SK-N-SH (cell line): ENCODE results near the gene KYAT1. TPM values are rescaled to one million over a fixed set of nuclear protein-coding genes. Genes with fewer than 3 reads are reported as not detected.

ENCODE experiments used
- CTCF ChIA-PET: fragments of 300-600, 350-600 bp; formaldehyde crosslinking; extraction: SDS; loops from one replicate; lab custom pipeline; 2021; lab: Yijun Ruan, JAX
- POLR2A ChIA-PET: fragments of 350-600 bp; sonication (Branson Sonifier 250); formaldehyde crosslinking; extraction: SDS; loops from one replicate; lab custom pipeline; 2020; ENCODE audit warnings: antibody characterized with exemption, inconsistent platforms; lab: Yijun Ruan, JAX
- DNase-seq: peaks from one replicate; pipeline ENCODE4 v3.0.0; 2012
- H2AFZ ChIP-seq: fragments of 200-600 bp; sonication (generic); 2 replicates; pipeline ENCODE4 v1.8.1; 2016; ENCODE audit warnings: antibody characterized with exemption, mild to moderate bottlenecking, low read depth
- H3F3A ChIP-seq: fragments of 200-600 bp; sonication (generic); replicated peaks from 2 replicates; pipeline ENCODE3; 2016; ENCODE audit warnings: antibody characterized with exemption, mild to moderate bottlenecking; ENCODE audit not compliant: insufficient read depth
- H3K27ac ChIP-seq, 2 experiments: fragments of 200-500 bp in 1 of 2; fragments of 200-600 bp in 1 of 2; sonication (Bioruptor generic) in 1 of 2; sonication (generic), shearing (Covaris generic) in 1 of 2; 2 replicates each; pipeline versions ENCODE4 v1.5.1 to v1.6.1; 2014 to 2016; ENCODE audit warnings: low read depth in 2 of 2, inconsistent platforms in 1 of 2, low read length in 1 of 2, mild to moderate bottlenecking in 1 of 2, mixed read lengths in 1 of 2
- H3K27me3 ChIP-seq: fragments of 200-600 bp; sonication (generic), shearing (Covaris generic); 2 replicates; pipeline ENCODE4 v1.6.1; 2016; ENCODE audit warnings: mixed run types; ENCODE audit not compliant: insufficient read depth
- H3K36me3 ChIP-seq, 2 experiments: fragments of 200-500 bp in 1 of 2; fragments of 200-600 bp in 1 of 2; sonication (Bioruptor generic) in 1 of 2; sonication (generic) in 1 of 2; replicated peaks in 1 of 2; 2 replicates each; pipeline versions ENCODE3 to v1.5.1; 2014 to 2016; ENCODE audit warnings: low read length in 1 of 2, mild to moderate bottlenecking in 1 of 2; ENCODE audit not compliant: insufficient read depth in 2 of 2, control insufficient read depth in 1 of 2
- H3K4me1 ChIP-seq, 2 experiments: fragments of 200-500 bp in 1 of 2; fragments of 200-600 bp in 1 of 2; sonication (Bioruptor generic) in 1 of 2; sonication (generic), shearing (Covaris generic) in 1 of 2; 2 replicates each; pipeline versions ENCODE4 v1.5.1 to v1.6.1; 2014 to 2016; ENCODE audit warnings: low read depth in 1 of 2, low read length in 1 of 2, mixed run types in 1 of 2; ENCODE audit not compliant: insufficient read depth in 2 of 2, control insufficient read depth in 1 of 2
- H3K4me2 ChIP-seq: fragments of 200-600 bp; sonication (generic), shearing (Covaris generic); 2 replicates; pipeline ENCODE4 v1.6.1; 2017; ENCODE audit warnings: mixed run types
- H3K4me3 ChIP-seq, 2 experiments: fragments of 200-500 bp in 1 of 2; fragments of 200-600 bp in 1 of 2; sonication (Bioruptor generic) in 1 of 2; sonication (generic), shearing (Covaris generic) in 1 of 2; 2 replicates each; pipeline versions ENCODE4 v1.5.1 to v1.8.1; 2014 to 2016; ENCODE audit warnings: low read depth in 2 of 2, inconsistent platforms in 1 of 2, low read length in 1 of 2, mild to moderate bottlenecking in 1 of 2, mixed read lengths in 1 of 2, moderate library complexity in 1 of 2
- H3K79me2 ChIP-seq: fragments of 200-600 bp; sonication (generic); 2 replicates; pipeline ENCODE4 v1.8.1; 2017; ENCODE audit warnings: mild to moderate bottlenecking; ENCODE audit not compliant: insufficient read depth
- H3K9ac ChIP-seq: fragments of 200-600 bp; sonication (generic); 2 replicates; pipeline ENCODE4 v1.6.1; 2017; ENCODE audit warnings: mixed run types
- H3K9me2 ChIP-seq: fragments of 200-600 bp; sonication (generic); 2 replicates; pipeline ENCODE4 v1.6.1; 2017; ENCODE audit warnings: mixed run types
- H3K9me3 ChIP-seq: fragments of 200-600 bp; sonication (generic); 2 replicates; pipeline ENCODE4 v1.6.1; 2017; ENCODE audit warnings: mixed run types, mild to moderate bottlenecking, moderate library complexity
- H4K20me1 ChIP-seq: fragments of 200-600 bp; sonication (generic); 2 replicates; pipeline ENCODE4 v1.6.1; 2017; ENCODE audit warnings: mild to moderate bottlenecking, mixed run types; ENCODE audit not compliant: insufficient read depth
- CHD2 ChIP-seq: fragments of 150-350 bp; IDR thresholded peaks from 2 replicates; pipeline ENCODE4 v1.6.1; 2018; ENCODE audit warnings: low read length; ENCODE audit not compliant: partially characterized antibody
- ELF1 ChIP-seq: IDR thresholded peaks from 2 replicates; pipeline ENCODE4 v1.4.0; 2012
- FOSL2 ChIP-seq: IDR thresholded peaks from 2 replicates; pipeline ENCODE4 v1.4.0; 2012; ENCODE audit warnings: low read depth, mild to moderate bottlenecking, moderate library complexity, borderline replicate concordance
- FOXJ3 ChIP-seq: sonication (generic); formaldehyde crosslinking; IDR thresholded peaks from 2 replicates; pipeline ENCODE4 v1.5.1; 2020; ENCODE audit warnings: mild to moderate bottlenecking, missing genetic modification reagents
- GABPA ChIP-seq: IDR thresholded peaks from 2 replicates; pipeline ENCODE4 v1.4.0; 2012; ENCODE audit warnings: low read depth, mild to moderate bottlenecking
- IRF3 ChIP-seq: fragments of 150-350 bp; IDR thresholded peaks from 2 replicates; pipeline ENCODE4 v1.6.1; 2016; ENCODE audit warnings: mild to moderate bottlenecking, low read depth, low read length
- MEF2A ChIP-seq: IDR thresholded peaks from 2 replicates; pipeline ENCODE4 v1.4.0; 2012; ENCODE audit warnings: low read depth, borderline replicate concordance
- NFIC ChIP-seq: IDR thresholded peaks from 2 replicates; pipeline ENCODE4 v1.4.0; 2012; ENCODE audit warnings: borderline replicate concordance
- NRF1 ChIP-seq: IDR thresholded peaks from 2 replicates; pipeline ENCODE4 v1.6.1; 2012; ENCODE audit warnings: low read depth, mild to moderate bottlenecking, low read length
- POLR2AphosphoS5 ChIP-seq: IDR thresholded peaks from 2 replicates; pipeline ENCODE4 v1.6.1; 2012; ENCODE audit warnings: low read depth, low read length
- RAD21 ChIP-seq: IDR thresholded peaks from 2 replicates; pipeline ENCODE4 v1.6.1; 2012; ENCODE audit warnings: mild to moderate bottlenecking, low read length
- RFX5 ChIP-seq: IDR thresholded peaks from 2 replicates; pipeline ENCODE4 v1.6.1; 2012; ENCODE audit warnings: mild to moderate bottlenecking, improper control_type of control experiment, low read length
- RXRA ChIP-seq: IDR thresholded peaks from 2 replicates; pipeline ENCODE4 v1.4.0; 2012; ENCODE audit warnings: low read depth, mild to moderate bottlenecking, borderline replicate concordance
- SIN3A ChIP-seq: IDR thresholded peaks from 2 replicates; pipeline ENCODE4 v1.6.1; 2012; ENCODE audit warnings: low read depth, mild to moderate bottlenecking, low read length, moderate library complexity, borderline replicate concordance
- USF2 ChIP-seq: fragments of 150-350 bp; IDR thresholded peaks from 2 replicates; pipeline ENCODE4 v1.6.1; 2017; ENCODE audit warnings: antibody characterized with exemption, low read length, low read depth, borderline replicate concordance
- YY1 ChIP-seq: IDR thresholded peaks from 2 replicates; pipeline ENCODE4 v1.4.0; 2012; ENCODE audit warnings: low read depth, mild to moderate bottlenecking
- ZBTB33 ChIP-seq: IDR thresholded peaks from 2 replicates; pipeline ENCODE4 v1.4.0; 2012; ENCODE audit warnings: low read depth, borderline replicate concordance
- WGBS: methylation state at CpG from one replicate; pipeline ENCODE4 v1.1.6; 2017; ENCODE audit warnings: low lambda C conversion rate; 5-methylcytosine and 5-hydroxymethylcytosine counted together
- polyA plus RNA-seq, 3 experiments: library from polyadenylated mRNA; depleted of rRNA; stranded (reverse); fragments of >200 nt; gene quantifications; 2 replicates each; pipeline ENCODE4 v1.2.3, GENCODE V29; 2012
- TF ChIP-seq, protein P1 (sequence below): IDR thresholded peaks from 2 replicates; pipeline ENCODE4 v1.4.0; 2012; ENCODE audit warnings: low read depth

Gene KYAT1
- polyA plus RNA-seq, 1 of the 3 experiments (the other 2 are of a cell fraction), result 9.4 TPM

DNA sequence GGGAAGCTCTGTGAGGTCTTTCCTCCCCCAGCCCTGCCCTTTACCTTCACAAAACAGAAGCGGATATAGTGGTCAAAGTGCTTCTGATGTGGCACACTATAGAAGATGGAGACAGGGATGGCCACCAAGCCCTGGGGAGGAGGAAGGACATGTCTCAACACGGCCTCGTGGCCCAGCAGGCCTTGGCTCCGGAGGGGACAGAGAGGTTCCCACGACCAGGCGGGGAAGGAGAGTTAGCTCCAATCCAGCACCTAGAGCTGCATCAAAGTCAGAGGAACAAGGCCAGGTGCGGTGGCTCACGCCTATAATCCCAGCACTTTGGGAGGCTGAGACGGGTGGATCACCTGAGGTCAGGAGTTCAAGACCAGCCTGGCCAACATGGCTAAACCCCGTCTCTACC lies 48.1 kb downstream of the KYAT1 start:
- no peaks in the 10 kb centered on the region for H3K36me3 ChIP-seq
- H3F3A ChIP-seq, result peaks cover 4% of the 10 kb centered on the region
- no peak for DNase-seq
- WGBS, result 97% methylated on average over 10 of the region's 10 CpGs
- no peak overlapping the region for H3K27ac ChIP-seq
- H3K9ac ChIP-seq, result no peak overlapping the region
- ChIA-PET CTCF (interaction anchor here (0.6 to 1.2 kb wide), 3 partner anchors 13 to 16 kb away, joined by 3 to 4 read pairs (median 3); partner anchors contain the start of gene ENDOG), POLR2A (no interaction called here)
- no peaks in the 10 kb centered on the region for H3K9me2 ChIP-seq
- TF ChIP-seq ELF1 (no peak), FOSL2 (no peak), RFX5 (no peak), NRF1 (no peak), POLR2AphosphoS5 (no peak), ZBTB33 (no peak), GABPA (no peak), IRF3 (no peak), SIN3A (no peak), CHD2 (no peak), YY1 (no peak), NFIC (no peak), RXRA (no peak), USF2 (no peak), RAD21 (no peak), FOXJ3 (CRISPR knock-in tag) (no peak), MEF2A (no peak)
- TF ChIP-seq, protein P1, sequence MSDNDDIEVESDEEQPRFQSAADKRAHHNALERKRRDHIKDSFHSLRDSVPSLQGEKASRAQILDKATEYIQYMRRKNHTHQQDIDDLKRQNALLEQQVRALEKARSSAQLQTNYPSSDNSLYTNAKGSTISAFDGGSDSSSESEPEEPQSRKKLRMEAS, result no peak
- H3K4me2 ChIP-seq, result no peak overlapping the region
- H2AFZ ChIP-seq, result no peak overlapping the region
- no peaks in the 10 kb centered on the region for H3K9me3 ChIP-seq
- no peaks in the 10 kb centered on the region for H4K20me1 ChIP-seq
- no peak overlapping the region for H3K4me3 ChIP-seq
- H3K79me2 ChIP-seq, result peaks cover 7% of the 10 kb centered on the region; the same call in 1 of the 2 replicates
- H3K4me1 ChIP-seq, result peaks cover 0 to 3% of the 10 kb centered on the region in 2 experiments; a peak in 1 of 4 replicates
- H3K27me3 ChIP-seq, result no peaks in the 10 kb centered on the region
